Bronchial epithelial cell (primary cell): ENCODE data around the gene UBL5. TPM values are rescaled to one million over a fixed set of nuclear protein-coding genes. Genes with fewer than 3 reads are reported as not detected.

Source experiments
- DNase-seq: peaks from one replicate; pipeline ENCODE4 v3.0.0-alpha.2; 2010; ENCODE audit warnings: low read depth
- FAIRE-seq: peaks from 2 replicates; lab custom pipeline; 2011; peaks lifted over from hg19 to GRCh38; lab: Jason Lieb, UNC
- H3K27me3 ChIP-seq: 2 replicates; pipeline ENCODE4 v1.5.1; 2011; ENCODE audit warnings: low read length; ENCODE audit not compliant: control insufficient read depth, insufficient read depth
- H3K36me3 ChIP-seq: 2 replicates; pipeline ENCODE4 v1.5.1; 2011; ENCODE audit warnings: low read length; ENCODE audit not compliant: control insufficient read depth, insufficient read depth
- H3K4me3 ChIP-seq: 2 replicates; pipeline ENCODE4 v1.5.1; 2011; ENCODE audit warnings: mild to moderate bottlenecking, low read depth, low read length, control low read depth
- total RNA-seq: library from RNA; depleted of rRNA; stranded (reverse); fragments of >200 nt; gene quantifications from 2 replicates; pipeline ENCODE4 v1.2.1, GENCODE V29; 2014
- TF ChIP-seq, protein P1 (sequence below): IDR thresholded peaks from 2 replicates; pipeline ENCODE4 v1.5.1; 2011; ENCODE audit warnings: mild to moderate bottlenecking, moderate library complexity, low read length, control low read depth, inconsistent platforms; ENCODE audit not compliant: insufficient read depth, severe bottlenecking

Gene UBL5
- total RNA-seq, 1 donor from 2014 or later = 314 TPM

DNA sequence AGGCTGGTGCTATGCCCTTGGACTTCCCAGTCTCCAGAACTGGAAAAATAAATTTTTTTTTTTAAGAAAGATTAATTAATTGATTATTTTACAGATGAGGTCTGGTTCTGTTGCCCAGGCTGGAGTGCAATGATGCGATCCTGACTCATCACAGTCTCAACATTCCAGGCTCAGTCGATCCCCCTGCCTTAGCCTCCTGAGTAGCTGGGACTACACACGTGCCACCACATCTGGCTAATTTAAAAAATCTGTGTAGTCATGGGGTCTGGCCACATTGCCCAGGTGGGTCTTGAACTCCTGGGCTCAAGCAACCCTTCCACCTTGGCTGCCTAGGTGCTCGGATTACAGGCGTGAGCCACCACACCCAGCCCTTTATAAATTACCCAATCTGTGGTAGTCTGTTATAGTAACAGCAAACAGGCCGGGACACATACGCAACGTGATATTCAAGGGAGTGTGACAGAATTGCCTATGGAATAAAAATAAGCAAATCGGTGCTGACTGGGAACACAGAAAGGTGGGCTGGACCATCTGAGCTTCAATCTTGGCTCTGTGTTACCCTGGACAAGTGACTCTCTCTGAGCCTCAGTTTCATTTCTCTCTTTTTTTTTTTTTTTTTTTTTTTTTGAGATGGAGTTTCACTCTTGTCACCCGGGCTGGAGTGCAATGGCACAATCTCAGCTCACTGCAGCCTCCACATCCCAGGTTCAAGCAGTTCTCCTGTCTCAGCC is 50.2 kb downstream of the UBL5 start:
- no peak for FAIRE-seq
- TF ChIP-seq, protein P1, sequence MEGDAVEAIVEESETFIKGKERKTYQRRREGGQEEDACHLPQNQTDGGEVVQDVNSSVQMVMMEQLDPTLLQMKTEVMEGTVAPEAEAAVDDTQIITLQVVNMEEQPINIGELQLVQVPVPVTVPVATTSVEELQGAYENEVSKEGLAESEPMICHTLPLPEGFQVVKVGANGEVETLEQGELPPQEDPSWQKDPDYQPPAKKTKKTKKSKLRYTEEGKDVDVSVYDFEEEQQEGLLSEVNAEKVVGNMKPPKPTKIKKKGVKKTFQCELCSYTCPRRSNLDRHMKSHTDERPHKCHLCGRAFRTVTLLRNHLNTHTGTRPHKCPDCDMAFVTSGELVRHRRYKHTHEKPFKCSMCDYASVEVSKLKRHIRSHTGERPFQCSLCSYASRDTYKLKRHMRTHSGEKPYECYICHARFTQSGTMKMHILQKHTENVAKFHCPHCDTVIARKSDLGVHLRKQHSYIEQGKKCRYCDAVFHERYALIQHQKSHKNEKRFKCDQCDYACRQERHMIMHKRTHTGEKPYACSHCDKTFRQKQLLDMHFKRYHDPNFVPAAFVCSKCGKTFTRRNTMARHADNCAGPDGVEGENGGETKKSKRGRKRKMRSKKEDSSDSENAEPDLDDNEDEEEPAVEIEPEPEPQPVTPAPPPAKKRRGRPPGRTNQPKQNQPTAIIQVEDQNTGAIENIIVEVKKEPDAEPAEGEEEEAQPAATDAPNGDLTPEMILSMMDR = no peak
- no peak overlapping the region for H3K4me3 ChIP-seq
- no peaks in the 10 kb centered on the region for H3K36me3 ChIP-seq
- peak; percentile 78 for DNase-seq
- H3K27me3 ChIP-seq = no peaks in the 10 kb centered on the region

DNA sequence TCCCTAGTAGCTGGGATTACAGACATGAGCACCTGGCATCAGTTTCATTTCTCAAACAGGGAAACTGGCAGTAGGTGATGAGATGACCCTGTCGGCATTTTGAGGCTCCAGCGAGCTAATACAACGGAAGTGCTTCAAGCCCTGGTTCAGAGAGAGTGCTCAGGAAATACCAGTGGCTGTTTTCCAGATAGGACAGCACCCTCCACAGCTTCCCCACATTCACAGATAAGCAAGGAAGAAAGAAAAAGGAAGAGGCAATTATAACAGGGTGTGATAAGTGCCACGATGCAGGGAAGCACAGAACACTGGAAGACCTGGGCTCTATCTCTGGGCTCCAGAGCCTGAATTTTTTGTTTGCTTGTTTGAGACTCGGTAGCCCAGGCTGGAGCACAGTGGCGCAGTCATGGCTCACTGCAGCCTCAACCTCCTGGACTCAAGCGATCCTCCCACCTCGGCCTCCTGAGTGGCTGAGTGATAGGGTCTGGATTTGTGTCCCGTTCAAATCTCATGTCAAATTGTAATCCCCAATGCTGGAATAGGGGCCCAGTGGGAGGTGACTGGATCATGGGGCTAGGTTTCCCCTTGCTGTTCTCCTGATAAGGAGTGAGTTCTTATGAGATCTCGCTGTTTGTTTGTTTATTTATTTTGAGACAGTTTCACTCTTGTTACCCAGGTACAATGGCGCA is 50.9 kb downstream of the UBL5 start:
- DNase-seq = peak; percentile 15
- no peak for FAIRE-seq
- H3K4me3 ChIP-seq = no peak overlapping the region
- no peaks in the 10 kb centered on the region for H3K36me3 ChIP-seq
- TF ChIP-seq, protein P1 = no peak
- H3K27me3 ChIP-seq = no peaks in the 10 kb centered on the region

Other genes starting within 250 kb of the UBL5 start
- gene ZNF121, start 243.4 kb upstream of the UBL5 start, total RNA-seq = 47.7 and 48.7 TPM in 2 replicates
- 46.2 and 64.0 TPM in 2 replicates for gene ZNF561, start 206.7 kb upstream of the UBL5 start, total RNA-seq
- gene ZNF562, start 152.8 kb upstream of the UBL5 start, total RNA-seq = 43.4 and 49.2 TPM in 2 replicates
- gene ZNF846, start 59.2 kb upstream of the UBL5 start, total RNA-seq = 3.7 and 12.3 TPM in 2 replicates
- gene FBXL12, start 8.8 kb upstream of the UBL5 start, total RNA-seq = 4.5 and 7.8 TPM in 2 replicates
- gene PIN1, start 7.4 kb downstream of the UBL5 start, total RNA-seq = 61.3 and 80.6 TPM in 2 replicates
- gene OLFM2, start 108.6 kb downstream of the UBL5 start, total RNA-seq = under 0.01 and 4.4 TPM in 2 replicates
- 0.51 and 0.79 TPM in 2 replicates for gene COL5A3, start 182.6 kb downstream of the UBL5 start, total RNA-seq
- not detected in 2 replicates for gene RDH8, start 185.6 kb downstream of the UBL5 start, total RNA-seq